GM10248 (cell line): ENCODE measurements around the gene ATP11B.

ENCODE experiments used
- CTCF ChIA-PET: fragments of 300-600 bp; sonication (Branson Sonifier 250); formaldehyde crosslinking; extraction: SDS; loops from one replicate; lab custom pipeline; 2021; ENCODE audit warnings: antibody characterized with exemption; lab: Yijun Ruan, JAX
- POLR2A ChIA-PET: fragments of 350-650 bp; sonication (Branson Sonifier 250); formaldehyde crosslinking; extraction: SDS; loops from one replicate; lab custom pipeline; 2020; ENCODE audit warnings: antibody characterized with exemption; lab: Yijun Ruan, JAX
- DNase-seq: peaks from one replicate; pipeline ENCODE4 v3.0.0; 2012; ENCODE audit errors: extremely low spot score
- TF ChIP-seq, protein P1 (sequence below): IDR thresholded peaks from 2 replicates; pipeline ENCODE4 v1.5.1; 2012; ENCODE audit warnings: mild to moderate bottlenecking, low read depth; ENCODE audit errors: extremely low read depth, missing control alignments, control extremely low read depth

The ATP11B gene

DNA sequence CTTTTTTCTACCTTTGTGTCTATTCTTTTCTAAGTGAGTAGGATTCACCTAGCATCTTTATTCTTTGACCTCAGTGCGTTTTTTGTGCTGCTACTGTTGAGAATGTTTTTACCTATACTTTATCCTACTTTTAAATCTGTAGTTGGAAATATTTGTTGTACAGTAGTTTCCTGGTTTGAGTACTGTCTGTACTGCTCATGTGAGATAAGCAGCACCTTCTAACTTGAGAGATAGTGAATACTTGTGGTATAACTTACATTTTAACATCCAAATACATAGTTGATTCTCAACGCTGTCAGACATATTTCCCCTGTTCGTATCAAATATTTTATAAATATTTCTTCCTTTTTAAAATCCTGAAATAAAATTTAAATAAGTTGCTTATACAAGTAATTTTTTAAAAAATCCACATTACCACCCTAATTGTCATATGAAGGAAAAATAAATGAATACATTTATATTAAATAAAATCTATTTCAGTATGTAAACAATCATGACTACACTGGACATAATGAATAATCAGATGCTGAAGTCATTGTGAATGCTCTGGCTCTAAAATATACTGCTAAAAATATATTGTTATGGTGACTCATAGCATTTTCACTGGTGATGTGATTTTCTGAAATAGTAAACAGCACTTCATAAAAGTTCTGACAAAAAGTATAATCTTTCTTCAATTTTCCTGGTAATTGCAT is 17.4 kb downstream of the ATP11B start:
- no peak for DNase-seq
- ChIA-PET POLR2A (no interaction called here), CTCF (no interaction called here)
- TF ChIP-seq, protein P1, sequence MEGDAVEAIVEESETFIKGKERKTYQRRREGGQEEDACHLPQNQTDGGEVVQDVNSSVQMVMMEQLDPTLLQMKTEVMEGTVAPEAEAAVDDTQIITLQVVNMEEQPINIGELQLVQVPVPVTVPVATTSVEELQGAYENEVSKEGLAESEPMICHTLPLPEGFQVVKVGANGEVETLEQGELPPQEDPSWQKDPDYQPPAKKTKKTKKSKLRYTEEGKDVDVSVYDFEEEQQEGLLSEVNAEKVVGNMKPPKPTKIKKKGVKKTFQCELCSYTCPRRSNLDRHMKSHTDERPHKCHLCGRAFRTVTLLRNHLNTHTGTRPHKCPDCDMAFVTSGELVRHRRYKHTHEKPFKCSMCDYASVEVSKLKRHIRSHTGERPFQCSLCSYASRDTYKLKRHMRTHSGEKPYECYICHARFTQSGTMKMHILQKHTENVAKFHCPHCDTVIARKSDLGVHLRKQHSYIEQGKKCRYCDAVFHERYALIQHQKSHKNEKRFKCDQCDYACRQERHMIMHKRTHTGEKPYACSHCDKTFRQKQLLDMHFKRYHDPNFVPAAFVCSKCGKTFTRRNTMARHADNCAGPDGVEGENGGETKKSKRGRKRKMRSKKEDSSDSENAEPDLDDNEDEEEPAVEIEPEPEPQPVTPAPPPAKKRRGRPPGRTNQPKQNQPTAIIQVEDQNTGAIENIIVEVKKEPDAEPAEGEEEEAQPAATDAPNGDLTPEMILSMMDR: no peak

DNA sequence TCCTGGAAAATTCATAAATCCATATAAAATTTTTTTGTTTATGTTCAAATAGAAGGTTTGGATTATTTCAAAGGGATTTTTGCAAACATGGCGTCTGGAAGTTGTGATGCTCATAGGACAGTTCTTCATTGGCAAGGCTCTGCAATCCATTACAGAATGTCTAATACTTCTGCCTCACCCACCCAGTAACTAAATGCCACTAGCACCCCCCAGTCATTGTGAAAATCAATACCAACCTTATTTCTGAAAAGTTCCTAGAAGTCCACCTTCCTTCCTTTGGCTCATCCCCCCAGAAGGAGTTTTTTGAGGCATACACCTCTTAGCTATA is 17.9 kb downstream of the ATP11B start:
- ChIA-PET CTCF (no interaction called here), POLR2A (no interaction called here)
- TF ChIP-seq, protein P1: no peak

DNA sequence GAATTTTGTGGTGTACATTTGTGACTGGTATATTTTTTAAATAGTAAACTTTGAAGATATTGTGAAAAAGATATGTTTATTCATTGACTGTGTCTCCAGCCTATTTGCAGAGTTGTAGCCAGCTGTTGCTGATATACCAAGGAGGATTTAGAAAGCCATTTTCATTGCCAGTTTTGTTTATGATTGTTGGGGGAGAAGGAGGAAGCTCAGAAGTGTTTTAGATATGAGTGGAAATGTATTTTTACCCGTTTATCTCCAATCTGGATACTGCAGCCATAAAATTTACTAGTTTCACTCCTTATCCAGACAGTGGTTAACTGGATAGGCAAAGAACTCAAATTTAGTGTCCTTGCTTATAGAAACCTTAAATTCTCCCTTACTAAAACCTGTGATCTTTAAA is 18.8 kb downstream of the ATP11B start:
- no peak for DNase-seq
- CTCF ChIA-PET: no interaction called here
- TF ChIP-seq, protein P1: no peak
- POLR2A ChIA-PET: no interaction called here

More for the DNA sequence above, 17.9 kb downstream of the ATP11B start:
- no peak for DNase-seq

DNA sequence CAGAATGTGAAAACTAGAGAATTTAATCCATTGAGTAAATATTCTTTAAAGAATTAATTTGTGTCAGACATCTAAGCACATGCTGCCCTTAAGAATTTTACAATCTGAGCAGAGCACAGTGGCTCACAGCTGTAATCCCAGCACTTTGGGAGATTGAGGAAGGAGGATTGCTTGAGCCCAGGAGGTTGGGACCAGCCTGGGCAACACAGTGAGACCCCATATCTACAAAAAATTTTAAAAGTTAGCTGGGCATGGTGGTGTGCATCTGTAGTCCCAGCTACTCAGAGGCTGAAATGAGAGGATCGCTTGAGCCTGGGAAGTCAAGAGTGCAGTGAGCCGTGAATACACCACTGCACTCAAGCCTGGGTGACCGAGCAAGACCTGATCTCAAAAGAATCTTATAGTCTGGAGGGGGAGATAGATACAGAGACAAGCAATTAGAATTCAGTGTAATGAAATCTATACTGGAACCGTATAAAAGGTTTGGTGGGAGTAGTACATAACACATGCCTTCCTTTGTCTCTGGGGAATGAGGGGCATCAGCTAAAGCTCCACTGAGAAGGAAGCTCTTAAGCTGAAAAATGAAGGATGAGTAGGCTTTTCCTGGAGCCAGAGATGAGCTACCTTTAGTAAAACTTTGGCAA is 21.2 kb downstream of the ATP11B start:
- POLR2A ChIA-PET: no interaction called here

DNA sequence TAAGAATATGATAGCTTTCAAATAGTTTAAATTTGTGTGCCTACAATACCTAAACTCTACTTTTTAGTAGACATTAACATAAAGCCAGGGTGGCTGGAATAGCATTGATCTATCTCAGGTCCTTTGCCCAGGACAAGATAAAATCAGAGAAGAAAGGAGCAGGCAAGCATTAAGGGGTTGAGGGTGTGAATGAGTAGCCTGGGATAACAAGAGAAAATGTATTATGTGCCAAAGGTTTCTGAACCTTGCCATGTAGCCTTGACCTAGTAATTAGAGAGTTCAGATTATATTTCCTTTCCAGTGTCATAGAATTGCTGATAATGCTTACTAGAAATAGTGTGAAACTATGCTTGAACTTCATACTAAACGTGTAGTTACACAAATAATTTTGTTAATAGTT is 22.9 kb downstream of the ATP11B start:
- no peak for DNase-seq
- TF ChIP-seq, protein P1: no peak
- ChIA-PET POLR2A (no interaction called here), CTCF (interaction anchor here (1.1 to 1.6 kb wide), 2 partner anchors 9 to 101 kb away, joined by 3 to 7 read pairs; no protein-coding TSS in a partner anchor)

More for the DNA sequence above, 21.2 kb downstream of the ATP11B start:
- CTCF ChIA-PET: interaction anchor here (1.0 to 1.6 kb wide), 2 partner anchors 11 to 100 kb away, joined by 3 to 7 read pairs; no protein-coding TSS in a partner anchor
- TF ChIP-seq, protein P1: no peak
- no peak for DNase-seq

DNA sequence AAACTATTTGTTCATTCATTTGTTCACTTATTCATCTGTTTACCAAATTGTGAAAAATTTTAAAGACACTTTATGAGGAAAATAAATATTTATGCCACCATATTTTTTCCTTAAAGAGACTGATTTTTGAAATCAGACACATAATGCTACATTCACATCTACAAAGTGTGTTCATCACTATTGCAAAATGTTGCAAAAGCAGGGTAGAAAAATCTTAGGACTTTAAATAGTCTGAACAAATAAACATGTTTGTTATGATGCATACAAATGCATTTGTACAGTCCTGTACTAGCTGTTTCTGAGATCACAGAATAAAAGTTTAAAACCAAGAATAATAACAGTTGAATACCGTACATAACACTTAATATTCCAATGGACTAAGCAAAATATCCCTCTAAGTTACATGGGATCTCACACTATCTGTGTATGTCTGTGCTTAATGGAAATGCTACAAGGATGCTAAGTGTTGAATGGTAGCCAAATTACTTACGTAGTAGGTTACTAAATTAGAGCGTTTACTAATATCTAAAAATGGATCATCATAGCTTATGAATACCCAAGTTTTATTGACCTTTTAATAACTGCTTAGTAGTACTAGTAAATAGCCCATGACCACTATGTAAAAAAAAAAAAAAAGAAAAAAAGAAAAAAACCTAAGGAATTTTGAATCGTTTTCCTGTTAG is 25.1 kb downstream of the ATP11B start:
- ChIA-PET CTCF (interaction anchor here (1.4 kb wide), 2 partner anchors 19 to 23 kb away, joined by 4 to 5 read pairs; no protein-coding TSS in a partner anchor), POLR2A (no interaction called here)
- DNase-seq: no peak
- TF ChIP-seq, protein P1: no peak
